Measurements from ENCODE around the gene CREB3L2. TPM values are rescaled to one million over a fixed set of nuclear protein-coding genes. Genes with fewer than 3 reads are reported as not detected.

The CREB3L2 gene
- total and polyA plus RNA-seq, 10 of the 15 experiments (the other 5 are each of a cell fraction or from before 2014, with no cell fraction given), result 6.4 to 67.1 (median 26.2) TPM

- no peak for TF ChIP-seq SUPT20H (IDR thresholded peaks at IDR 0.05; ENCODE audit: borderline replicate concordance, control insufficient read depth, low read depth, low read length)
- no peak for TF ChIP-seq ZBTB4 (CRISPR knock-in tag; IDR thresholded peaks at IDR 0.05)
- peak; percentile 50; the same call in 1 of the 2 replicates for TF ChIP-seq BRCA1 (IDR thresholded peaks at IDR 0.05; ENCODE audit: low read depth, low read length)
- TF ChIP-seq FOS (IDR thresholded peaks at IDR 0.05; ENCODE audit: borderline replicate concordance, extremely low read depth, insufficient read length), result peak; percentile 77
- peak; percentile 99 for TF ChIP-seq PKNOX1 (IDR thresholded peaks at IDR 0.05)
- peak; percentile 53 for TF ChIP-seq ATF2 (IDR thresholded peaks at IDR 0.05; ENCODE audit: low read length)
- TF ChIP-seq SMC3 (IDR thresholded peaks at IDR 0.05; ENCODE audit: borderline replicate concordance, low read length), result peak; percentile 52; the same call in 1 of the 2 replicates
- TF ChIP-seq POLR2AphosphoS2 (IDR thresholded peaks at IDR 0.05; ENCODE audit: low read depth, low read length), result no peak
- TF ChIP-seq RUNX3 (IDR thresholded peaks at IDR 0.05; ENCODE audit: low read length), result no peak; the same call in 1 of the 2 replicates
- peak; percentile 91 for TF ChIP-seq IRF3 (IDR thresholded peaks at IDR 0.05)
- TF ChIP-seq SIX5 (IDR thresholded peaks at IDR 0.05; ENCODE audit: low read depth, low read length, severe bottlenecking), result no peak
- no peak for TF ChIP-seq RELA (IDR thresholded peaks at IDR 0.05; ENCODE audit: borderline replicate concordance, partially characterized antibody)
- peak; percentile 56 for TF ChIP-seq E2F4 (IDR thresholded peaks at IDR 0.05; ENCODE audit: low read depth, low read length)
- TF ChIP-seq CTCF (IDR thresholded peaks at IDR 0.05 in 2 of 3, conservative IDR thresholded peaks at IDR 0.05 in 1 of 3; ENCODE audit: control insufficient read depth in 2 of 3, extremely low read depth in 1 of 3, insufficient read depth in 1 of 3, low read depth in 3 of 3, low read length in 3 of 3), result peak; percentile 85 to 95 (median 90)
- no peak for TF ChIP-seq IRF4 (IDR thresholded peaks at IDR 0.05; ENCODE audit: low read depth, low read length)
- 0 out of 2 replicates have a peak, but pooled peaks have one; percentile 4 for TF ChIP-seq PAX5 (IDR thresholded peaks at IDR 0.05; ENCODE audit: borderline replicate concordance, low read depth, low read length)
- no peak for TF ChIP-seq ESRRA (IDR thresholded peaks at IDR 0.05; ENCODE audit: low read length)
Measured at GRCh38 chr7:138002096-138002827, 376 bp upstream of the CREB3L2 start (continued).

Data from GM12878 (cell line).